HG03565 (cell line): ENCODE measurements around the gene PCSK2.

ENCODE experiments used
- ATAC-seq: cut with Tn5 transposase; IDR thresholded peaks from one replicate; pipeline ENCODE4 v1.9.1; 2021; ENCODE audit warnings: mild to moderate bottlenecking, moderate library complexity; ENCODE audit not compliant: unreplicated experiment

PCSK2 gene

GRCh38 chr20:17327185-17328148 lies 100.6 kb downstream of the PCSK2 start:
- no peak for ATAC-seq

GRCh38 chr20:17334932-17335331 lies 108.1 kb downstream of the PCSK2 start:
- ATAC-seq = no peak

GRCh38 chr20:17339000-17339399 lies 112.2 kb downstream of the PCSK2 start:
- no peak for ATAC-seq

- no peak for ATAC-seq
Observed at GRCh38 chr20:17343091-17343490, 116.3 kb downstream of the PCSK2 start.

GRCh38 chr20:17343656-17344452 lies 117.0 kb downstream of the PCSK2 start:
- ATAC-seq = no peak

- ATAC-seq = no peak
Observed at GRCh38 chr20:17344790-17345189, 118.0 kb downstream of the PCSK2 start.

GRCh38 chr20:17345321-17345720 lies 118.5 kb downstream of the PCSK2 start:
- no peak for ATAC-seq

- ATAC-seq = no peak
Observed at GRCh38 chr20:17350321-17350720, 123.5 kb downstream of the PCSK2 start.

- ATAC-seq = no peak
Observed at GRCh38 chr20:17357238-17357637, 130.4 kb downstream of the PCSK2 start.

GRCh38 chr20:17358854-17359253 lies 132.0 kb downstream of the PCSK2 start:
- no peak for ATAC-seq

- no peak for ATAC-seq
Observed at GRCh38 chr20:17364681-17365080, 137.8 kb downstream of the PCSK2 start.

- no peak for ATAC-seq
Observed at GRCh38 chr20:17365831-17366230, 139.0 kb downstream of the PCSK2 start.

GRCh38 chr20:17369506-17369905 lies 142.7 kb downstream of the PCSK2 start:
- no peak for ATAC-seq

- no peak for ATAC-seq
Observed at GRCh38 chr20:17372806-17373440, 146.1 kb downstream of the PCSK2 start.

GRCh38 chr20:17374086-17374485 lies 147.2 kb downstream of the PCSK2 start:
- no peak for ATAC-seq

- no peak for ATAC-seq
Observed at GRCh38 chr20:17376031-17376430, 149.2 kb downstream of the PCSK2 start.

- no peak for ATAC-seq
Observed at GRCh38 chr20:17377231-17377630, 150.4 kb downstream of the PCSK2 start.

GRCh38 chr20:17379651-17380050 lies 152.8 kb downstream of the PCSK2 start:
- ATAC-seq = no peak

- ATAC-seq = no peak
Observed at GRCh38 chr20:17380801-17381200, 154.0 kb downstream of the PCSK2 start.

GRCh38 chr20:17381724-17382123 lies 154.9 kb downstream of the PCSK2 start:
- no peak for ATAC-seq

- ATAC-seq = no peak
Observed at GRCh38 chr20:17385798-17386197, 159.0 kb downstream of the PCSK2 start.
